ENCODE measurements around the gene PUSL1. TPM values are rescaled to one million over a fixed set of nuclear protein-coding genes. Genes with fewer than 3 reads are reported as not detected.

Gene PUSL1
- total RNA-seq, 1 donor from 2014 or later = 28.3 TPM

DNA sequence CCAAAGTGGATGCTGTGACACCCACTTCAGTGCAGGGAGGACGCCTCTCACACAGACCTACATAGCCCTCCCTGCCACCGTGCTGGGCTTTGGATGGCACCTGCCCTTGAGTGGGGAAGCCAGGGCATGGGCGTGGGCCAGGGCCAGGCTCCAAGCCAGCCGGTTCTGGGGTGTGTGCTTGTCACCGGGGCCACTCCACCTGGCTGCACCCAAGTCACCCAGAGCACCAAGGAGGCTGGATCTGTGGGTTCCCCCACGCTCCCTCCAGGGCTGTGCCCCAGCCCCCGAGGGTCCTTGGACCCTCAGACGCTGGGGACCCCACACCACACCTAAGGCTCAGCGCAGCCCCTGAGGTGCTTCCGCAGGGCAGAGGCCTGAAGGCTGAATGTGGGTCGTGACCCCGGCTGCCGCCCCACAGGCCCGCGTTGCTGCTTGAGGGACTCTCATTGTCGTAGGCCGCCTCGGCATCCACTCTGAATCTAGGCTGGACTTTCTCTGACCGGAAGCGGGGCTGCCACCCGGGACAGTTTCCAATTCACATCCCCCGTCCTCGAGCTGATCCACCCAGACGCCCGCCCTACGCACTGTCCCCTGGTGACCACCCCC is 48.5 kb downstream of the PUSL1 start:
- no peaks in the 10 kb centered on the region for H3K27me3 ChIP-seq
- TF ChIP-seq, protein P1, sequence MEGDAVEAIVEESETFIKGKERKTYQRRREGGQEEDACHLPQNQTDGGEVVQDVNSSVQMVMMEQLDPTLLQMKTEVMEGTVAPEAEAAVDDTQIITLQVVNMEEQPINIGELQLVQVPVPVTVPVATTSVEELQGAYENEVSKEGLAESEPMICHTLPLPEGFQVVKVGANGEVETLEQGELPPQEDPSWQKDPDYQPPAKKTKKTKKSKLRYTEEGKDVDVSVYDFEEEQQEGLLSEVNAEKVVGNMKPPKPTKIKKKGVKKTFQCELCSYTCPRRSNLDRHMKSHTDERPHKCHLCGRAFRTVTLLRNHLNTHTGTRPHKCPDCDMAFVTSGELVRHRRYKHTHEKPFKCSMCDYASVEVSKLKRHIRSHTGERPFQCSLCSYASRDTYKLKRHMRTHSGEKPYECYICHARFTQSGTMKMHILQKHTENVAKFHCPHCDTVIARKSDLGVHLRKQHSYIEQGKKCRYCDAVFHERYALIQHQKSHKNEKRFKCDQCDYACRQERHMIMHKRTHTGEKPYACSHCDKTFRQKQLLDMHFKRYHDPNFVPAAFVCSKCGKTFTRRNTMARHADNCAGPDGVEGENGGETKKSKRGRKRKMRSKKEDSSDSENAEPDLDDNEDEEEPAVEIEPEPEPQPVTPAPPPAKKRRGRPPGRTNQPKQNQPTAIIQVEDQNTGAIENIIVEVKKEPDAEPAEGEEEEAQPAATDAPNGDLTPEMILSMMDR (IDR thresholded peaks at IDR 0.05) = no peak
- DNase-seq (ENCODE audit: low spot score in 2 of 2) = no peak
- no peaks in the 10 kb centered on the region for H3K9me3 ChIP-seq
- H3K4me3 ChIP-seq = peak overlapping the region; percentile 54 to 65
- peaks cover 30 to 73% of the 10 kb centered on the region in 2 donors for H3K4me1 ChIP-seq
- peaks cover 14 to 19% of the 10 kb centered on the region in 2 donors for H3K36me3 ChIP-seq
- peak overlapping the region; percentile 90 to 92 for H3K27ac ChIP-seq
- intact Hi-C loops (cut with DNase I) = no loop called here

DNA sequence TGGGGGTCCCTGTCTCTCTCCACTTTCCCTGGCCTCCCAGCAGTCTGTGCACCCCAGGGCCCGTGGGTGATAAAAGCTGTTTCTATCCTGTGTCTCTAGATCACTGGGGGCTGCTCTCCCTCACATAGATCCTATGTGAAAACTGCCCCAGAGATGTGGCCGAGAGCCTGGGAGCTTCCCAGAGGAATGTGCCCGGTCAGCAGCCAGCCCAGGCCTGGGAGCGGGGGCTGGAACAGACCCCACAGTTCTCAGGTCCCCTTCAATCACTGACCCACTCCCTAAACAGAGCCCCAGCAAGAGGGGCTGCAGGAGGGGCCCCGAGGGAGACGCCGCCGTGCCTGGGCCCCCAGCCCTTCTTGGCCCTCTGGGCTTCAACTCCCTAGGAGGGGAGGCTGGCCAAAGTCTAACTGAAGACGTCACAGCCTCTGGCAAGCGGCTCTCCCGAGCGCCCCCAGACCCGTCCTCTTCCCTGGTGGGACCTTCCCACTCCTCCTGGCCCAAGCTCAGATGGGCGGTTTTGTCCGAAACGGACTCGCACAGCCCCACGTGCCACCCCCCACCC is 49.6 kb downstream of the PUSL1 start:
- DNase-seq (ENCODE audit: low spot score in 2 of 2) = no peak
- Histone ChIP-seq H3K27ac (peak overlapping the region; percentile 90 to 92), H3K27me3 (no peaks in the 10 kb centered on the region), H3K36me3 (peaks cover 14 to 19% of the 10 kb centered on the region in 2 donors), H3K9me3 (no peaks in the 10 kb centered on the region), H3K4me3 (peak overlapping the region; percentile 54 to 65), H3K4me1 (peaks cover 30 to 69% of the 10 kb centered on the region in 2 donors)
- intact Hi-C loops (cut with DNase I) = loop anchor here (2.0 kb wide), 1 partner anchor 17 kb away; the partner anchor contains the start of gene AURKAIP1
- TF ChIP-seq, protein P1 (IDR thresholded peaks at IDR 0.05) = no peak

DNA sequence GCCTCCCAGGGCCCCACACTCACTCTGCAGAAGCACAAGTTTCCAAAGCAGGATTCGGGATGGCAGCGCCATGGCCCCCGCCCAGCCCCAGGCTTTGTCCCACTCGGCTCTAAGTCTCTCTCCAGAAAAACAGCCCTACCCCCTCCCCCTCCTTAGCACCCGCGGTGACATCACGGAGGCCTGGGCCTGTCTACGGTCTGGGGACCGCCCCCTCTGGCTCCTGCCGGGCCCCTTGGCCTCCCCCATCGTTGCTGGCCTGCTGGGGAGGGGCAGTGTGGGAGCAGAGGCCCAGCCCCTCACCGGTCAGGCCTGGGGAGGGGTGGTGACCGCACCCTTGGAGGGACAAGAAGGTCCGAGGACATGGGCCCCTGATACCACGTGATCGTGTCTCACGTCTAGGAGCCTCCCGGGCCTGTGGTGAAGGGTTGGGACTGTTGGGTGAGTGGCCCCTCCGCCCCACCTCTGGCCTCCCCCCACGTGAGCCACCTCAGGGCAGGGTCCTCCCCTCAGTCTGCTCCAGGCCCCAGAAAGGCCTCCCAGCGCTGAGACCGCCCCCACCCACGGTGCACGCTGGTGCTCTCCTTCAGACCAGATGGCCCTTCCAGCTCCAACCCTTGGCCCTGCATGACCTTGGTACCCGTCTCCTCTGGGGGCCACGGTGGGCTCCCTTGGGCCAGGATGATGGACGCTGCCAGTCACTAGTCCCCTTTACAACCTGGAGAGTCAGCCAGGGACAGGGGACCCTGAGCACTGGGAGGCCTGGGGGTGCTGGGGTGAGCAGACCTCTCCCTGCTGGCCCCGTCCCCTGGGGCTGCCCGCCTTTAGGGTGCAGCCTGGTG is 50.3 kb downstream of the PUSL1 start, which contains the start of gene MXRA8:
Gene MXRA8 (minus strand): TSS at position 123 of the 839 bp plus-strand sequence. CDS start 51 bp downstream, at position 72.
- peak; percentile 51 to 87 for DNase-seq (ENCODE audit: low spot score in 2 of 2)
- H3K4me1 ChIP-seq = peaks cover 30 to 65% of the 10 kb centered on the region in 2 donors
- peak within 1 kb of the TSS; percentile 54 to 65 for H3K4me3 ChIP-seq
- H3K9me3 ChIP-seq = no peaks in the 10 kb centered on the region
- H3K27ac ChIP-seq = peak within 1 kb of the TSS; percentile 90 to 92
- TF ChIP-seq, protein P1 (IDR thresholded peaks at IDR 0.05) = no peak
- intact Hi-C loops (cut with DNase I) = loop anchor here (2.0 kb wide), 1 partner anchor 16 kb away; the partner anchor contains the start of gene AURKAIP1
- H3K27me3 ChIP-seq = no peaks in the 10 kb centered on the region
- H3K36me3 ChIP-seq = peaks cover 12 to 13% of the 10 kb centered on the region in 2 donors

DNA sequence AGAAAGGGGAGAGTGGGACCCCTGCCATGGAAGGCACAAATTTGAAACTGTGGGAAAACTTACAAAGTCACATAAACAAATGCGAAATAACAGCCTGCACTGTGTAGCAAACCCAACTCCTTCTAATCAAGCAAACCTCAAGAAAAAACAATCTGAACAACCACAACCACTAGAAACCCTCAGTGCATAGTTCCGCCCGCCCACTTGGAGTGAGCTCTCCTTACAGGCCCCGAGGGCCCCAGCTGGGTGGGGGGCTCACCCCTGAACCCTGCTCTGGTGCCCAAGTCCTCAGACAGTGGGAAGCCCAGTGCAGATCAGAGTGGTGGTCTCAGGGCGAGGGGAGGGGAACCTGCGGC is 50.9 kb downstream of the PUSL1 start:
- Histone ChIP-seq H3K4me1 (peaks cover 30 to 59% of the 10 kb centered on the region in 2 donors), H3K4me3 (peak overlapping the region in 1 of 2 donors; percentile 65), H3K27ac (peak overlapping the region; percentile 90 to 92), H3K9me3 (no peaks in the 10 kb centered on the region), H3K36me3 (peaks cover 6% of the 10 kb centered on the region in 2 donors), H3K27me3 (no peaks in the 10 kb centered on the region)
- DNase-seq (ENCODE audit: low spot score in 2 of 2) = no peak
- TF ChIP-seq, protein P1 (IDR thresholded peaks at IDR 0.05) = no peak
- intact Hi-C loops (cut with DNase I) = loop anchor here (2.0 kb wide), 1 partner anchor 16 kb away; the partner anchor contains the start of gene AURKAIP1

DNA sequence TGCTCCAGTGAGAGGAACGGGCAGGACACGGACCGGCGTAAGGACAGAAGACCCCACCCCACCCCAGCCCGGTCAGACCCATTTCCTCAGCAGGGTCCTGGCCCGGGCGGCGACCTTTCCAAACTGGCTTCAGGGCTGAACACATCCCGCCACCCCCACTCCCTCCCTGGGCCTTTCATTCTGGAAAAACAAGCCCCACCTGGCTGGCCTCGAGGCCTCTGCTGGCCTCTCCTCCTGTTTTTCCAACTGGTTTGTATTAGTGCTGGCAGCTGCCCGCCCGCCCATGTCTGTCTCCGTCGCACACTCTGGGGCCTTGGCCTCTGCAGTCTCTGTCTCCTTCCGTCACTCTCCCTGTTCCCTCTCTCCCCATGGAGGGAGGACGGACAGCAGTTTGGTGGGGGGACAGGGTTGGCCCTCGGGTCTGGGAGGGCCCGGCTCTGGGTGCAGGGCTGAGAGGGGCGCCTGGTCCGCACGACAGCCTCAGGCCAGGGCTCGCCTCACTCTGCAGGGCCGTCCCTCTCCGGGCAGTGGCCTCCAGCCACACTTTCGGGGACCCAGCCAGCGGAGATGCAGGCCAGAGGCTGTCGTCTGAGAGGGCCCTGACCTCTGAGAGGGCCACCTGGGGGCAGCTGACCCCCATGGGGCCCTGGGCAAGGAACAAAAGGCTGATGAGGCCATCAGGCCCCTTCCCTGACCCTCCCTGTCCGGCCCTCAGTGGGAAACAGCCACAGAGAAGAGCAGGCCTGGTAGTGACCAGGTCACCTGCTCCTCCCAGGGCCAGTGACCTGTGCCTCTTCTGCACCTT is 51.5 kb downstream of the PUSL1 start:
- Histone ChIP-seq H3K36me3 (peaks cover 0 to under 1% of the 10 kb centered on the region in 2 donors), H3K9me3 (no peaks in the 10 kb centered on the region), H3K4me1 (peaks cover 27 to 55% of the 10 kb centered on the region in 2 donors), H3K27me3 (no peaks in the 10 kb centered on the region), H3K27ac (peak overlapping the region; percentile 90 to 92), H3K4me3 (peak overlapping the region in 1 of 2 donors; percentile 12)
- DNase-seq (ENCODE audit: low spot score in 2 of 2) = no peak
- intact Hi-C loops (cut with DNase I) = loop anchor here (2.0 kb wide), 1 partner anchor 15 kb away; the partner anchor contains the start of gene AURKAIP1
- TF ChIP-seq, protein P1 (IDR thresholded peaks at IDR 0.05) = no peak

All from ascending aorta (tissue), 2 donors.